ENCODE measurements around the gene LATS1.
"Not testable (repeated sequence)": the region's sequence is repeated elsewhere in the genome, so short reads cannot be mapped to it uniquely, and the experiment has no call there.

Gene LATS1

DNA sequence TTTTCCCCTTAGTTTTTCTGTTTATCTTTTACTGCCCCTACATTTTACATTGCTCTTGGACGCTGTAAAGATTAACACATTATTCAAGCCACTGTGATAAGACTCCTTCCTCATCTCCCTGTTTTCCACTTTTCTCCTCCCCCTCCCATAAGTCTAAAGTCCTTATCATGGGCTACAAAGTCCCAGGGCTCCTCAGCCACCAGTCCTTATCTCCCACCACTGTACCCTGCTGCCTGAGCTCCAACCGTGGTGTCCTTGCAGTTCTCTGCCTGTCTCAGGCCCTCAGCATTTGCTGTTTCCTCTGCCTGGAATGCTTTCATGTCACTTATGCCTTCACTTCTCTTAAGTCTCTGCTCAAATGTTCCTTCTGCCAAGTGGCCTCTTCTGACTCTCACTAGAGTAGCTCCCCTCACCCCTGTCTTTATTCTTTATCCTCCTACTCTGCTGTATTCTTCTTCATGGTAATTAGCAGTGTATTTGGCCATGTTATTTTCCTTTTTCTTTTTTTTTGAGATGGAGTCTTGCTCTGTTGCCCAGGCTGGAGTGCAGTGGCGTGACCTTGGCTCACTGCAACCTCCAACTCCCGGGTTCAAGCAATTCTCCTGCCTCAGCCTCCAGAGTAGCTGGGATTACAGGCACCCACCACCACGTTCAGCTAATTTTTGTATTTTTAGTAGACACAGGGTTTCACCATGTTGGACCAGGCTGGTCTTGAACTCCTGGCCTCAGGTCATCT is 10.8 kb upstream of the LATS1 start:
- no peak for DNase-seq

- no peak for DNase-seq
Observed at GRCh38 chr6:149727793-149728498, 10.0 kb upstream of the LATS1 start.

- DNase-seq, result no peak
Observed at GRCh38 chr6:149725785-149726184, 7.9 kb upstream of the LATS1 start.

- peak; percentile 45 for DNase-seq
Observed at GRCh38 chr6:149723771-149724417, 6.0 kb upstream of the LATS1 start.

DNA sequence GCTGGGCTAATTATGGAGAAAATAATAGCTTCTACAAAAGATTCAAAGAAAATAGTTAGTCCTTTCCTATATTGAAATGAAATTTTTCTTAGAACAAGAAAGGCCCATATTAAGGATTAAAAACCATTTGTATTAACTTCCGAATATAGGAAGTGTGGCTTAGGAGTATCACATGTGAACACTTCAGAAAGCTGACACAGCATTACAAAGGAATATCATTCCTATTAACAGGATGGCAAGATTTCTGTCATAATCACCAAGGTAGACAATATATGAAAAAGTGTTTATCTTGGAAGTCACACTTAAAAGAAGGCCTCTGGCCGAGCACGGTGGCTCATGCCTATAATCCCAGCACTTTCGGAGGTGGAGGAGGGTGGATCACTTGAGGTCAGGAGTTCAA is 5.4 kb upstream of the LATS1 start:
- no peak for DNase-seq

- DNase-seq, result no peak
Observed at GRCh38 chr6:149719531-149719930, 1.6 kb upstream of the LATS1 start.

- DNase-seq, result no peak
Observed at GRCh38 chr6:149717255-149717587, 680 bp downstream of the LATS1 start.

DNA sequence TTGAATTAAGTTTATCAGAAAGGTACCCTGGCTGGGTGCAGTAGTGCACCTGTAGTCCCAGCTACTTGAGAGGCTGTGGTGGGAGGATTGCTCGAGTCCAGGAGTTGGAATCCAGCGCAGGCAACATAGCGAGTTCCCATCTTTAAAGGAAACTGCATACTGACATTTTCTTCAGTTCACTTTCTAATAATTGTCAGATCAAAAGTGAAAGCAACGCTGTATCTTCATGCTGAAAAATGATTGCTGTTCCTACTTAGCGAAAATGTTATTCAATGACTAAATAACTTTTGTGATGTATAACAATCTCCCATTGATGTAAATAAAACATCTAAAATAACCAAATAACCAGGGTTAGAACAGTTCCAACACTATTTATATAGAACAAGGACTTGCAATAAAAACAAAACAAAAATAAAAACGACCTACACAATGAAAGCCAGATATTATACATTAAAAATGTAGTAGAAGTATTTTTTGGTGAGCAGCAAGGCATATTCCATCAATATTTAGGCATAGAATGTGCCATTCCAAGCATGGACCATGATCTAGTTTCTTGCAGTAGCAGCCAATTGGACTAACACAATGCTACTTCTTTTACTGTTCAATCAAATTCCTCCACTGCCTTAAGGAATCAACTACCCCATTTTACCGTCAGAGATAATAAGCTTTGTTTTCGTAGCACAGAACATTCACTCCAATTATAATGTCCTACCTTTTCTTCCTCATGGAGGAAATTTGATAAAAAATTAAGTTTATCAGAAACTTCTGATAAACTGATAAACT is 1.5 kb downstream of the LATS1 start:
- no peak for DNase-seq

DNA sequence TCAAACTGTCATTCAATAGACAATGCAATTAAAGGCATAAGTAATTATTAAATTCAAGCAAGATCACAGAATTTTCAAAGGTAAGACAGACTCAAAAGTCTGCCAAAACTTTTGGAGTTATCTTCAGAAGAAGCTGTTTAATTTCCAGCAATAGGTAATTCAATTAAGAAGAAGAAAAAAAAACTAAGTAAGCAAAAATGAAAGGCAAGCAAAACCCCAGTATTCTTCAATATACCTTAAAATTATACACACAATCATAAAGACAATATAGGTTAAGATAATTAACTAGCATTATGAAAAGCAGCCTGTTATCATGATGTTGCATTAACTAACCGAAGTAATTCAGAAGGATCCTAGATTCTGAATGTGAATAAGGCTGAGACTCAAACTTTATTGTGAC is 3.5 kb downstream of the LATS1 start:
- DNase-seq, result no peak

DNA sequence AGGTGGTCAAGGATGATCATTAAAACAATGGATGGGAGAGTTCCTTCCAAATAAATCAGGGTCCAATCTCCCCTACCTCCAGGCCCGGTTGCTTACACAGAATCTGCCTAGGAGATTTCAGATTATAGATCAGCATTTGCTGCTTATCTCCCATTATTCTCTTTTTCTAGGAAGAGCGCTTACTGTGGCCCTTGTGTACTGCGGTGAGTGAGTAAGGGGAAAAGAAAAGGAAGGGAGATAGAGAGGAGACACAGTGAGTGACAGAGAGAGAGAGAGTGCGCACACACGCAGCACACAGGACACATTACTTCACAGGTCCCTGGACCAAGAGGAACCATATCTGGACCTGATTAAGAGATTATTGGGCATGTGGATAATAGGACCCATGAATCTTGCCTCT is 6.2 kb downstream of the LATS1 start:
- DNase-seq, result no peak

- no peak for DNase-seq
Observed at GRCh38 chr6:149701714-149702113, 16.2 kb downstream of the LATS1 start.

- no peak for DNase-seq
Observed at GRCh38 chr6:149699150-149699549, 18.8 kb downstream of the LATS1 start.

DNA sequence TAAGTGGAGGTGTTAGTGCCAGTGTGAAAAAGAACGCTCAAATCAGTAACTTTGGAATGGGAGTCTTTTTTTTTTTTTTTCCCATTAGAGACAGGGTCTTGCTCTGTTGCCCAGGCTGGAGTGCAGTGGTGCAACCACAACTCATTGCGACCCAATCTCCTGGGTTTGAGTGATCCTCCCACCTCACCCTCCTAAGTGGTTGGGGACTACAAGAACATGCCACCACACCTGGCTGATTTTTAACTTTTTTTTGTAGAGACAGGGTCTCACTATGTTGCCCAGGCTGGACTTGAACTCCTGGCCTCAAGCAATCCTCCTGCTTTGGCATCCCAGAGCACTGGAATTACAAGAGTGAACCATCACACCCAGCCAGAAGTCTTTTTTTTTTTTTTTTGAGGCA is 19.7 kb downstream of the LATS1 start:
- DNase-seq, result no peak

- no peak for DNase-seq
Observed at GRCh38 chr6:149696901-149697300, 21.0 kb downstream of the LATS1 start.

DNA sequence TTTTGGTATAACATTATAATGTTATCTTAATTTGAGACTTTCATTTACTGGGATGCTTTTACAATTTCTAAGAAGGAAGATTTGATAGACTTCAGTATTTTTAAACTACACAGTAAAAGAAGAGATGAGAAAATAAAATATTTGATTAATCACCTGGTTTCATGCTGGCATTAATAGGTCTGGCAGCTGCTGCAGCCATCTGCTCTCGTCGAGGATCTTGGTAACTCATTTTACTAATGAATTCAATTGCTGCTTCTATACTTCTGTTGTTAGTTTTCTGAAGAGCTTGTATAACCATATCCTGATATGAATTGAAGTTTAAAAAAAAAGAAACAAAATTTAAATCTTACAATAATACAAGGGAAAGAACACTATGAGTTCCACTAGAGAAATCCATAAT is 23.0 kb downstream of the LATS1 start:
- DNase-seq, result no peak

- DNase-seq, result no peak
Observed at GRCh38 chr6:149691201-149691600, 26.7 kb downstream of the LATS1 start.

DNA sequence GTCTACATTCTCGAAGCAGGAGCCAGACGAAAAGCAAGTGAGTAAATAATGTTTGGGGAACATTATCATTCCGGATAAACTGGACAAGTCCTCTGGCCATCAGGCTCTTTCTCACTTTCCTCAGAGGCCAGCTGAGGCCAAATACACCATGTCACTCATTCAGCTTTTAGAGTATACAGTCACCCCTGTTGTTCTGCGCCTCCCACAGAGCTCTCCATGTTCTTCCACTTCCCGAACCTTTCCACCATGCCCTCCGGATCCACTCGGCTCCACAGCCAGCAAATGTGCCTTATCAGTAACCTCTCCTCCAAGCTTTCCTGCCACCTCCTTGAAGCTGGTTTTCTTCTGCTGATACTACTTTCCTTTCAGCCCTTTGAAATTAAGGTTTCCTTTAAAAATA is 31.7 kb downstream of the LATS1 start:
- DNase-seq, result no peak

DNA sequence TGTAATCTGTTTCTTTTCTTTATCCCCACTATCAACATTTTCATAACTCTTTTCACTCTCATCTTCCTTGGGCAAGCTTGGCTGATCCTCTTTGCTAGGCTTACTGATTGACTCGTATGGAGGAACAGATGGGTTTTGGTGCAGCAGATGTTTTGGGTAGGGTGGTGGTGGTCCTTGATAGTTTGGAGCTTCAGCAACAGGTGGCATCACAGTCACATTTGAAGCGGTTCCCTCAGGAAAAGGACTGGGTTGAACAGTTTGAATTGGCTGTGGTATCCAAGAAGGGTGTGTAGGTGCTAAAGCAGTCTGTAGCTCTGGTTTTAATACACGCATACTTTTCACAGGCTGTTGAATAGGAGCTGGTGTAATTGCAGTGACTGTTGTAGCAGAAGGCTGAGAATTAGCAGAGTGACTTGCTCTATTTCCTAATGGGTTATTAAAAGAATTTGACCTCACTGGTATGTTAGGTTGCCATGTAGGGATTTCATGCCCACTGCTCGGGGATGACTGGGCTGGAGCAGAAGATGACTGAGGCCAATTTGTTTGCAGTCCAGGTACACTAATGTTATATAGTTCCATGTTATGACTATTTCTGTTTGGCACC is 34.5 kb downstream of the LATS1 start:
- no peak for DNase-seq

DNA sequence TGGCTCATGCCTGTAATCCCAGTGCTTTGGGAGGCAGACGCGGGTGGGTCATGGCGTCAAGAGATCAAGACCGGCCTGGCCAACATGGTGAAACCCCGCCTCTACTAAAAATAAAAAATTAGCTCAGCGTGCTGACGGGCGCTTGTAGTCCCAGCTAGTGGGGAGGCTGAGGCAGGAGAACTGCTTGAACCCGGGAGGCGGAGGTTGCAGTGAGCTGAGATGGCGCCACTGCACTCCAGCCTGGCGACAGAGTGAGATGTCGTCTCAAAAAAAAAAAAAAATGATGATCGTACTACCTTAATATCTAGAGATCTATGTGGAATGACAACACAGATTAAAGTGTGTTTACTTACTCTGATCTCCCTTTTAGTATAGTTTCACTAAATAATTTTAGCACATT is 36.1 kb downstream of the LATS1 start:
- DNase-seq, result not testable (repeated sequence)

GRCh38 chr6:149681209-149681608 is 36.7 kb downstream of the LATS1 start:
- no peak for DNase-seq

DNA sequence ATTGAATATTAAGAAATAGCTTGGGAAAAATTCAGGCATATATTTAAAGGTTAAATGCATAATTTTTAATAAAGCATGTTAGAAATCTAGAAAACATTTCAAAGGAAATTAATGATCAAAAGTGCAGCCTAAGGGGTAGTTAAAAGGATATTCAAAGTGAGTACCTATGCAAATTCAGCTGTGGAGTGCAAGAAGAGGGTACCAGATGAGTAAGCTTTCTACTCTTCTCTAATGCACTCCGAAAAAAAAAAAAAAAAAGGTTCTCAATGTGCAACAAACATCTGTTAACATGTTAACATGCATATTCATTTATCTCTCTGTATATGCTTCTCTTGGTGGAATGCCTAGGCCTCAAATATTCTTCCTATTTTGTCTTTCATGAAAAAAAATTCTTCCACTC is 37.4 kb downstream of the LATS1 start:
- no peak for DNase-seq

GRCh38 chr6:149672265-149672664 is 45.6 kb downstream of the LATS1 start:
- not testable (repeated sequence) for DNase-seq

GRCh38 chr6:149660028-149660427 is 57.9 kb downstream of the LATS1 start:
- DNase-seq, result no peak
